Activated CD4-positive, alpha-beta memory T cell treated with anti-CD3 and anti-CD28 coated beads, Interleukin-2, amount 10 ng/mL, durations not matched to agents 7 days and 5 days (primary cell): Measurements from ENCODE around the gene MEGF6. TPM values are rescaled to one million over a fixed set of nuclear protein-coding genes. Genes with fewer than 3 reads are reported as not detected.

Source experiments
- CTCF ChIA-PET: fragments of 350-600 bp; sonication (Branson Sonifier 250); formaldehyde crosslinking; loops from one replicate; lab custom pipeline; 2021; ENCODE audit warnings: antibody characterized with exemption, inconsistent platforms; lab: Charles Lee
- POLR2A ChIA-PET: fragments of 350-600 bp; sonication (Branson Sonifier 250); formaldehyde crosslinking; loops from one replicate; lab custom pipeline; 2021; ENCODE audit warnings: antibody characterized with exemption; lab: Charles Lee
- DNase-seq: peaks from one replicate; pipeline ENCODE4 v3.0.0-alpha.2; 2020
- H3K27ac Mint-ChIP-seq: one replicate; pipeline ENCODE4 v1.8.0; 2021; ENCODE audit warnings: mild to moderate bottlenecking, mixed read lengths
- H3K27me3 Mint-ChIP-seq: one replicate; pipeline ENCODE4 v1.8.0; 2021; ENCODE audit warnings: mixed read lengths
- H3K36me3 Mint-ChIP-seq: one replicate; pipeline ENCODE4 v1.8.0; 2021; ENCODE audit warnings: low read depth, mixed read lengths
- H3K4me1 Mint-ChIP-seq: one replicate; pipeline ENCODE4 v1.8.0; 2021; ENCODE audit warnings: mixed read lengths
- H3K4me3 Mint-ChIP-seq: one replicate; pipeline ENCODE4 v1.8.0; 2021; ENCODE audit warnings: mild to moderate bottlenecking, mixed read lengths
- H3K9me3 Mint-ChIP-seq: one replicate; pipeline ENCODE4 v1.8.0; 2021; ENCODE audit warnings: mixed read lengths
- total RNA-seq, 2 experiments: library from RNA; stranded (reverse); gene quantifications; one replicate each; pipeline ENCODE4 v1.2.3, GENCODE V29; 2021

Gene MEGF6
- total RNA-seq, 2 experiments from 2014 or later = 15.6 to 20.2 TPM

DNA sequence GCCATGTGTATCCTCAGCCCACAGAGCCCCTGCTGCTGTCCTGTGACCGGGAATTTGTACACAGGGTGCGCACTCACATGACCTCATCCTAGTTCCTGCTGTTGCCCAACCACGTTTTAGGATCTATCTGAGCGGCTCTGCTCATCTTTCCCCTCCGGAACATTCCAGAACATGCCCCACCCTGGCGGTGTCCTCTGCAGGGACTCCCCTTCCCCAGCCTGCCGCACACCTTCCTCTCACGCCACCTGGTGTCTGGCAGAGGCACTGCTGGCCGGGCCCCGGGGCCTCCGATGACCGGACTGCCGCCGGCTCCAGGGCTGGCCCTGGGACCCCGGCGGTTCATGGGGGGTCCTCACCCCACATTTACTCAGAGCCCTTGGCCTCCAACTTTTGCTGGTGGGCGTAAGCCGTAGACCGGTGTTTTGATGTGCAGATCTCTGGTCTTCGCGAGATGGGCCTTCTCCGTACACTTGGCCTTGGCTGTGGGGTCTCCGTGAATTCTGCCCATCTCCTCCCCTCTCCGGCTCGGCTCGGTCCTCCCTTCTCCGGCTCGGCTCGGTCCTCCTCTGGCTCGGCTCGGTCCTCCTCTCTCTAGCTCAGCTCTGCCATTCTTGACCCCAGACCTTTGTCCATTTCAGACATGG, 127.4 kb downstream of the MEGF6 start:
- DNase-seq = peak; percentile 41
- H3K27me3 Mint-ChIP-seq = no peaks in the 10 kb centered on the region
- H3K4me3 Mint-ChIP-seq = no peak overlapping the region
- no peaks in the 10 kb centered on the region for H3K9me3 Mint-ChIP-seq
- ChIA-PET CTCF (interaction anchor here (3.7 kb wide), 1 partner anchor 31 kb away, joined by 13 read pairs; no protein-coding TSS in a partner anchor), POLR2A (no interaction called here)
- no peaks in the 10 kb centered on the region for H3K36me3 Mint-ChIP-seq
- H3K4me1 Mint-ChIP-seq = no peaks in the 10 kb centered on the region
- H3K27ac Mint-ChIP-seq = no peak overlapping the region

GRCh38 chr1:3483380-3483779, 127.9 kb downstream of the MEGF6 start:
- Mint-ChIP-seq H3K4me1 (no peaks in the 10 kb centered on the region), H3K4me3 (no peak overlapping the region), H3K27me3 (no peaks in the 10 kb centered on the region), H3K9me3 (no peaks in the 10 kb centered on the region), H3K27ac (no peak overlapping the region), H3K36me3 (no peaks in the 10 kb centered on the region)
- CTCF ChIA-PET = no interaction called here
- POLR2A ChIA-PET = no interaction called here
- DNase-seq = no peak

DNA sequence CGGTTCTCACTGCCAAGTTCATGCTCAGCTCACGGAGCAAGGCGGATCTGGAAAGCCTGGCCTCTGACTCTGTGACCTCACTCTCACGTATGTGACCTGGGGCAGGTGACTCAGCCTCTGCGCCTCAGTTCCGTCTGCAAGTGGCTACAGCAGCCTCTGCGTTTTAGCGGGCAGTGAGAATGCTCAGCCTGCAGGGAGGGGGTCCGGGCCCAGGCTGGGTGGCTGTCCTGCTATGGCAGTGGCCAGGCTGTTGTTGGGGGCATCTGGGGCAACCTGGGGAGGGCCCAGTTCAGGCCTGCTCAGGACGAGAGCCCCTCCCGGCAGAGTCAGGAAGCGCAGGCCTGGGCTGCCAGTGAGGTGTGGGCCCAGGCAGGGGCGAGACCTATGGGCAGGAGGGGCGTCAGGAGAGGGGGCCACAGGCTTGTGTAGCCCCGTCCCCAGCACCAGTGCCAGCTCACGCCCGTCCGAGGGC, 128.9 kb downstream of the MEGF6 start:
- ChIA-PET CTCF (no interaction called here), POLR2A (no interaction called here)
- no peaks in the 10 kb centered on the region for H3K9me3 Mint-ChIP-seq
- DNase-seq = no peak
- no peaks in the 10 kb centered on the region for H3K36me3 Mint-ChIP-seq
- no peak overlapping the region for H3K27ac Mint-ChIP-seq
- H3K4me3 Mint-ChIP-seq = no peak overlapping the region
- H3K4me1 Mint-ChIP-seq = no peaks in the 10 kb centered on the region
- H3K27me3 Mint-ChIP-seq = no peaks in the 10 kb centered on the region

GRCh38 chr1:3481836-3482375, 129.4 kb downstream of the MEGF6 start:
- POLR2A ChIA-PET = no interaction called here
- CTCF ChIA-PET = no interaction called here
- H3K9me3 Mint-ChIP-seq = no peaks in the 10 kb centered on the region

GRCh38 chr1:3481046-3481445, 130.3 kb downstream of the MEGF6 start:
- Mint-ChIP-seq H3K4me3 (no peak overlapping the region), H3K9me3 (no peaks in the 10 kb centered on the region), H3K27me3 (no peaks in the 10 kb centered on the region), H3K36me3 (no peaks in the 10 kb centered on the region), H3K27ac (no peak overlapping the region), H3K4me1 (no peaks in the 10 kb centered on the region)
- ChIA-PET POLR2A (no interaction called here), CTCF (no interaction called here)
- DNase-seq = no peak

More at GRCh38 chr1:3481836-3482375, 129.4 kb downstream of the MEGF6 start:
- Mint-ChIP-seq H3K4me1 (no peaks in the 10 kb centered on the region), H3K4me3 (no peak overlapping the region), H3K27me3 (no peaks in the 10 kb centered on the region), H3K27ac (no peak overlapping the region), H3K36me3 (no peaks in the 10 kb centered on the region)
- DNase-seq = no peak

DNA sequence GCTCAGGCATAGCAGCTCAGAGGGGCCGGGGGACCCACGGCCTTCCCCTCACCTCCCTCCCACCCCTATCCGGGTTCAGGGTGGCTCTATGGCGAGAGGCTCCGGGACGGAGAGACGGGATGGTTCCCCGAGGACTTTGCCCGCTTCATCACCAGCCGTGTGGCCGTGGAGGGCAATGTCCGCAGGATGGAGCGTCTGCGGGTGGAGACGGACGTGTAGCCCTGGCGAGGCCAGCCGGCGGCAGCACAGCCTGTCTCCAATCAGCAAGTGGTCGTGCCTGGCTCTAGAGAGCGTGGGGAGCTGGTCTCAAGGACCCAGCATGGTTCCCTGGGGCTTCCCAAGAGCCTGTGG, 131.0 kb downstream of the MEGF6 start:
- POLR2A ChIA-PET = no interaction called here
- CTCF ChIA-PET = no interaction called here
- no peak for DNase-seq
- H3K9me3 Mint-ChIP-seq = no peaks in the 10 kb centered on the region
- H3K4me1 Mint-ChIP-seq = no peaks in the 10 kb centered on the region
- H3K36me3 Mint-ChIP-seq = no peaks in the 10 kb centered on the region
- H3K4me3 Mint-ChIP-seq = no peak overlapping the region
- no peak overlapping the region for H3K27ac Mint-ChIP-seq
- no peaks in the 10 kb centered on the region for H3K27me3 Mint-ChIP-seq

GRCh38 chr1:3479511-3480368, 131.6 kb downstream of the MEGF6 start:
- Mint-ChIP-seq H3K27ac (no peak overlapping the region), H3K27me3 (no peaks in the 10 kb centered on the region), H3K4me3 (no peak overlapping the region), H3K4me1 (no peaks in the 10 kb centered on the region), H3K9me3 (no peaks in the 10 kb centered on the region), H3K36me3 (no peaks in the 10 kb centered on the region)
- POLR2A ChIA-PET = no interaction called here
- CTCF ChIA-PET = no interaction called here
- no peak for DNase-seq

DNA sequence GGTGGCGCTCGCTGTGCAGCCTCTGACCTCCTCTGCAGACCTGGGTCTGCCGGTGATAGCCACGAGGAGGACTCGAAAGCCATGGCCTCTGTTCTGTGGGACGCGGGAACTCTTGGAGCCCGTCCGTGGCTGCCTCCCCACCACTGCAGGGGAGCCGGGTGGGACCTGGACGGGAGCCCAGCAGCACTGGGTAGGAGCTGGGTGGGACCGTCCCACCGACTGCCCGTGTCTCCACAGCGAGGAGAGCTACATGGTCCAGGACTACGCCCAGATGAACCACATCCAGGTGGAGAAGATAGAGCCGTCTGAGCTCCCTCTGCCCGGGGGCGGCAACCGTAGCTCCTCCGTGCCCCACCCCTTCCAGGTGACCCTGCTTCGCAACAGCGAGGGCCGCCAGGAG, 133.1 kb downstream of the MEGF6 start:
- Mint-ChIP-seq H3K36me3 (no peaks in the 10 kb centered on the region), H3K4me1 (no peaks in the 10 kb centered on the region), H3K27ac (no peak overlapping the region), H3K27me3 (no peaks in the 10 kb centered on the region), H3K9me3 (no peaks in the 10 kb centered on the region), H3K4me3 (no peak overlapping the region)
- CTCF ChIA-PET = no interaction called here
- no peak for DNase-seq
- POLR2A ChIA-PET = no interaction called here

- CTCF ChIA-PET = no interaction called here
- no peaks in the 10 kb centered on the region for H3K9me3 Mint-ChIP-seq
- no peaks in the 10 kb centered on the region for H3K4me1 Mint-ChIP-seq
- H3K36me3 Mint-ChIP-seq = no peaks in the 10 kb centered on the region
- H3K4me3 Mint-ChIP-seq = no peak overlapping the region
- H3K27ac Mint-ChIP-seq = no peak overlapping the region
- no peaks in the 10 kb centered on the region for H3K27me3 Mint-ChIP-seq
- DNase-seq = no peak
- POLR2A ChIA-PET = no interaction called here
Observed at GRCh38 chr1:3477241-3477995, 133.9 kb downstream of the MEGF6 start.

DNA sequence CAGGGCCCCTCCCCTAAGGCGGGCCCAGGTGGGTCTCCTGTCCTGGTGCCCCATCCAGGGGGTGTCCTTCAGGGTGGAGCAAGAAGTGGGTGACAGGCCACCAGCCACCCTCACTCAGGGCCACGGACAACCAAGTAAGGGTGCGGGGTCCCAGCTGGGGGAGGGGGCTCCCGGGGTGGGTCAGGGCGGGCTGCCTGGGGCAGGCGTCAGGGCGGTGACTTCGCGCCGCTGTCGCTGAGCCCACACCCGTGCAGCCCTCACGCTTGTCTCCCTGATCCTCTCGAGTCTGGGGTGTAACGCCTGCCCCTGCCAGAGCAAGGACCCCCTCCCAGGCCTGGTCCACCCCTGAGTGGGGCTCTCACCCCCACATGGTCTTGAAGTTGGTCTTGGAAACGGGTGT, 134.6 kb downstream of the MEGF6 start:
- Mint-ChIP-seq H3K4me3 (no peak overlapping the region), H3K27ac (no peak overlapping the region), H3K36me3 (no peaks in the 10 kb centered on the region), H3K9me3 (no peaks in the 10 kb centered on the region), H3K27me3 (no peaks in the 10 kb centered on the region), H3K4me1 (no peaks in the 10 kb centered on the region)
- DNase-seq = no peak
- ChIA-PET POLR2A (no interaction called here), CTCF (no interaction called here)

DNA sequence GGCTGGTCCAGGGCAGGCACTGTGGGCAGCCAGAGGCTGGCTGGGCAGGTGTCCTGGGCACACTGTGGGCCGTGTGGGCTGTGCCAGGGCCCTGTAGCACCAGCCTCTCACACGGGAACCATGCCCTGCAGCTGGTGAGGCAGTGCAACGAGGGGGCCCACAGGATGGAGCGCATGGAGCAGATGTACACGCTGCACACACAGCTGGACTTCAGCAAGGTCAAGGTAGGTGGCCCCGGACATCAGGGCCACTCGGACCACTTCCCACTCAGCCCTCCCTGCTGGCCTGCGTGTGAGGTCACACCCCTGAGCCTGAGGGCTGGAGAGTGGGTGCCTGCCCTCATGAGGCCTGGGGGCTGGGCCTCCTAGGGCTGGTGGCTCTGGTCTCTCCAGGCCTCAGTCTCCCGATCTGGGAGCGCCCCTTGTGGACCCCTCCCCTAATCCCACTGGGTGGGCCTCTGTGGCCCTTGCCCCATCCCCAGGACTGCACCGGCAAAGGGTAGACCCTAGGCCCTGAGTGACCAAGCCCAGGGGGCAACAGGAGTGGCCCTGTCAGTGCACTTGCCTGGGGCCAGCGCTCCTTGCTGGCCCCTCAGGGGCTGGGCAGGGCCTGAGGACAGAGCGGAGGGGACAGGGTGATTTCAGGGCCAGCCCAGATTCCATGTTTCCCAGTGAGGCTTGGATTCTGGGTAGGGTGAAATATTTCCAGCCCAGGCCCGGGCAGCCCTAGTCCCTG, 135.3 kb downstream of the MEGF6 start:
- POLR2A ChIA-PET = no interaction called here
- Mint-ChIP-seq H3K9me3 (no peaks in the 10 kb centered on the region), H3K4me3 (no peak overlapping the region), H3K4me1 (no peaks in the 10 kb centered on the region), H3K27me3 (no peaks in the 10 kb centered on the region), H3K27ac (no peak overlapping the region), H3K36me3 (no peaks in the 10 kb centered on the region)
- CTCF ChIA-PET = no interaction called here
- no peak for DNase-seq

DNA sequence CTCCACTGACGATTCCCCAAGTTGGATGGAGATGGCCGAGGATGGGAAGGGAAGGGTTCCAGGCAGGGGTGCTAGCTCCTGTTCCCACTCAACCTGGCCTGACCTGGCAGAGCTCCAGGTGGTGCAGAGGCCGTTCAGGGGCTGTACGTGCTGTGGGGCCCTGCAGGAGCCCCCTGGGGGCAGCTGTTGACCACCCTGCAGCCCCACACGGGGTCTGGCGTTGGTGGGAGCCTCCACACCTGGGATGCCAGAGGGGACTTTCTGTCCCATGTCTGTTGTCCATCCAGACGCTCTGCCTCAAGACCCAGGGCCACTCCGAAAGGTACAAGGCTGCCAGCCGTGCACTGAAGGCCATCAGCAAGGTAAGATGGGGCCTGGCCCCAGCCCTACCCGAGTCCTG, 136.9 kb downstream of the MEGF6 start:
- Mint-ChIP-seq H3K4me3 (no peak overlapping the region), H3K36me3 (no peaks in the 10 kb centered on the region), H3K27me3 (no peaks in the 10 kb centered on the region), H3K9me3 (no peaks in the 10 kb centered on the region), H3K27ac (no peak overlapping the region), H3K4me1 (no peaks in the 10 kb centered on the region)
- CTCF ChIA-PET = no interaction called here
- POLR2A ChIA-PET = no interaction called here
- DNase-seq = no peak
